Activated T-cell treated with anti-CD3 and anti-CD28 coated beads for 1 hour (primary cell): Measurements from ENCODE around the gene CYGB.
A peak's percentile ranks its signal among the peaks of the same experiment; 100 is the strongest.
"Not testable (repeated sequence)": the region's sequence is repeated elsewhere in the genome, so short reads cannot be mapped to it uniquely, and the experiment has no call there.

Source experiments
- DNase-seq: peaks from one replicate; pipeline ENCODE4 v3.0.0-alpha.2; 2020; ENCODE audit warnings: low read depth

CYGB gene

DNA sequence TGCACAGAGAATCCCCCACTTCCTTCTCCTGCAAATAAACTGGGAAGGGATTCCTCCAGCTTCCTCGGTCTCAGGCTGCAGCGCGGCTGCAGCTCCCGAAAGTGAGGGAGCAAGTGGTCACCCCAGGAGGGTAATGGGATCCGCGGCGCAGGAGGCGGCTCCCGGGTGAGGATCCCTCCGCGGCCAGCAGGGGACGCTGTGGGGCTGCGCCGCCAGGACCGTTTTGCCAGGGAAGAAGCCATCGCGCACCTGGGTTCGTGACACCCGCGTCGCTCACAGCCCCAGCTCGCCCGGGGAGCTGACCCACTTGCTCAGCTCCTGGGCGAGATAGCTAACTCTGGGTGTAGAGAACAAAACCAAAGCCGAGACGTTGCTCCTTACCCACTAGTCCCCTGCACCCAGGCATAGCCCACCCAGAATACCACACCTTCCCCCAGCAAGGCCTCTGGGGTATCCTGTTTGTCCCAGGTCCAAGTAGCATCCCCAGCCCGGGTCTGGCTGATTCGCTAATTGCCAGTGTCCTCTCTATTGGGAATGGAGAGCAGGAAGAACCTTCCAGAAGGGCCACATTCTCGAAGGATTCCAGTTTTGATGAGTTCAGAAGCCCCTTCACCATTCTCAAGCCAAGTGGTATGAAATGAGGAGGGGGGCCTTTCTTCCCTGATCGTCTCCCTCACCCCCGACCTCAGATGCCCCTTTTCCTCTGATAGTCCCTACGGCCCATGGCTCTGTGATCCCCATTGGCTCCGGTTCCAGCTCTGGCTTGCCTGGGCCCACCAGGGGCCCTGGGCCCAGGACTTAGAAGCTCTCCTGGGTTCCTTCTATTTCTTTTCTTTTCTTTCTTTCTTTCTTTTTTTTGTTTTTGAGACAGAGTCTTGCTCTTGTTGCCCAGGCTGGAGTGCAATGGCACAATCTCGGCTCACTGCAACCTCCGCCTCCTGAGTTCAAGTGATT lies 14.1 kb downstream of the CYGB start:
- peak; percentile 74 for DNase-seq

DNA sequence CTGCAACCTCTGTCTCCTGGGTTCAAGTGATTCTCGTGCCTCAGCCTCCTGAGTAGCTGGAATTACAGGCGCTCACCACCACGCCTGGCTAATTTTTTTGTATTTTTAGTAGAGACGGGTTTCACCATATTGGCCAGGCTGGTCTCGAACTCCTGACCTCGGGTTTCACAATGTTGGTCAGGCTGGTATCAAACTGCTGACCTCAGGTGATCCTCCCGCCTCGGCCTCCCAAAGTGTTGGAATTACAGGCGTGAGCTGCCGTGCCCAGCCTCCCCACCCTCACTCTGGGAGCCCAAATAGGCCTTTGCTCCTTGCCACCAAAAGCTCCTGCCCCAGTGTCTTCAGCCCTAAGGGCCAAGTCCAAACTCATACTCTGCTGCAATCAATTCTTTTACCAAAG lies 15.8 kb downstream of the CYGB start:
- not testable (repeated sequence) for DNase-seq

GRCh38 chr17:76521262-76521661 lies 16.2 kb downstream of the CYGB start:
- DNase-seq, result no peak

DNA sequence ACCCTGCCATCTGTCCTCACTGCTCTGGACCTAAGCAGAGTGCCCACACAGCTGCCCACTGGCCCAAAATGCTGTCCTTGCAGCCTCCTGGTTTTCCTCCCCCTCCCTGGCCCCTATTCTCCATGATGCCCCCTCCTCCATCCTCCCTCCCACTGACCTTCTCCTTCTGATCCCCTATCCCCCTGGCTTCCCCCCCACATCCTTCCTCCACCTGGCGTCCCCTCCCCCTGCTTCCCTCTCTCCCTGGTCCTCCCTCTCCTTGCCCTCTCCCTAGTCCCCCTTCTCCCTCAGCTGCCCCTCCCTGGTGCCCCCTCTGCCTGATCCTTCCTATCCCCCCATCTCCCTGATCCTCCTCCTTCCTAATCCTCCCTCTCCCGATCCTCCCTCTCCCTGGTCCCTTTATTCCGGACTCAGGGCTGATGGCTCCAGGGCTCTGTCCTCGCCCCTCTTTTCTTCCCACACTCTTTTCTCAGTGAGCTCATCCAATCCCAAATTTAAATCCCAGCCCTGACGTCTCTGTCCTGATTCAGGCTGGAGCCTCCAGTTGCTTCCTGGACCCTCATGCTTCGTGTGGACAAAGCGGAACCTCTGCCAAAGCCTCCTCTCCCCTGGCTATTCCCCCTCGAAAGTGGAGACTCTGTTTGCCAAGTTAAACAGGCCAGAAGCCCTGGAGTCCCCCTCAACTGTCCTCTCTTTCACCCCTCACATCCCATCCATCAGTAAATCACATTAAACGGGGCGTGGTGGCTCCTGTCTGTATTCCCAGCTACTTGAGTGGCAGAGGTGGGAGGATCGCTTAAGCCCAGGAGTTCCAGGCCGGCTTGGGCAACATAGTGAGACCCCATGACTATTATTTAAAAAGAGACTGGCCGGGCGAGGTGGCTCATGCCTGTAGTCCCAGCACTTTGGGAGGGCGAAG lies 18.2 kb downstream of the CYGB start:
- no peak for DNase-seq

DNA sequence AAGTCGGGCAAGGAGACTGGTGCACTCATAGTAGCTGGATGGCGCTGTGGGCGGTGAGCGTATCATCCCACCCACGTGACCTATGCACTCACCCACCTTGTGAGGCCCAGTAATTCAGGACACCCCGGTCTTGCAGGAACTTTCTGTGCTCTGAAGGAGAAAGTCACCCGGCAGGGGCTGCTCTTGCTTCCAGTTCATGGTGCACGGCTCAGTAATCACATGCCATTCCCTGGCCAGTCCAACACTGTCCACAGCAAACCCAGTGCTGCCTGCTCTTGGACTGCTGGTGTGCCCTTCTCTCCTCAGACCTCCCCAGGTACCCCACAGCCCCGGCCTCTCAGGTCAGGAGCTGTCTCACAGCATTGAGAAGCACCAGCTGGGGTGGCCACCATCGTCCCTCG lies 19.9 kb downstream of the CYGB start:
- no peak for DNase-seq

DNA sequence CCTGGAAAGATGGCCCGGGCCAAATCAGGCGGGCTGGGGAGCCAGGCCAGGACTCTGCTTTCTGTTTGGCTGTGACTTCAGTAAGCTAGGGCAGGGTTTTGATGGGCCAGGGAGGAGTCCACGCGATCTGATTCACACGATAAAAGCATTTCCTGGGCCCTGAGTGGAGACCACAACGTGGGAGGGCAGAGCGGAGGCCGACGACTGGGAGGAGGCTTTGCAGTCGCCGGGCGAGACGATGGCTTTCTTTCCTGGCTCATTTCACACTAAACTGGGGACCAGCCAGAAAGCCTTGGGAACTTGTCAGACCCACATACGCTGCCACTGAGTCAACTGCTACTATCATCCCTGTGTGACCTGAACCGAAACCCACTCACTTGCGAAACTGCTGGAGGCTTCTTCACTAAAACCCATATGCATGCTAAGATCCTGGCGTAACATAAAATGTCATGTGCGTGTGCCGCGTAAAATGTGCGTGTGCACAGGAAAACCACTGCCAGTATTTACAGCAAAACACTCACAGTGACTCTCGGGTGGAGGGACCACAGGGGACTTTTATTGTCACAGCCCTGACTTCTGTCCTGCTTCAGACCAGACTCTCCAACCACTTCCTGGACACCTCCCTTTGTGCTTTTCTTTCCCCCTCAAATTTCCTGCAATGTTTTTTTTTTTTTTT lies 22.1 kb downstream of the CYGB start:
- peak; percentile 63 for DNase-seq

GRCh38 chr17:76514355-76514754 lies 23.2 kb downstream of the CYGB start:
- not testable (repeated sequence) for DNase-seq

DNA sequence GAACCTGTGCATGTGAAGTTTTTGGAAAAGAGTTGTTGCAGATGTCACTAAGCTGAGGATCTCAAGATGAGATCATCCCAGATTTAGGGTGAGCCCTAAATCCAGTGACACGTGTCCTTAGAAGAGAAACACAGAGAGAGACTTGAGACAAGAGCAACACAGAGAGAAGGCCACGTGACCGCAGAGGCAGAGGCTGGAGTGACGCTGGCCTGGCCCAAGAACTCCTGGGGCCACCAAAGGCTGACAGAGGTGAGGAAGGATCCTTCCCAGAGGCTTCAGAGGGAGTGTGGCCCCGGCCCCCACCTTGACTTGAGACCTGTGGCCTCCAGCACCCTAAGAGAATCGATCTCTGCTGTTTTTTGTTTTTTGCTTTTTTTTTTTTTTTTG lies 24.2 kb downstream of the CYGB start:
- DNase-seq, result no peak

DNA sequence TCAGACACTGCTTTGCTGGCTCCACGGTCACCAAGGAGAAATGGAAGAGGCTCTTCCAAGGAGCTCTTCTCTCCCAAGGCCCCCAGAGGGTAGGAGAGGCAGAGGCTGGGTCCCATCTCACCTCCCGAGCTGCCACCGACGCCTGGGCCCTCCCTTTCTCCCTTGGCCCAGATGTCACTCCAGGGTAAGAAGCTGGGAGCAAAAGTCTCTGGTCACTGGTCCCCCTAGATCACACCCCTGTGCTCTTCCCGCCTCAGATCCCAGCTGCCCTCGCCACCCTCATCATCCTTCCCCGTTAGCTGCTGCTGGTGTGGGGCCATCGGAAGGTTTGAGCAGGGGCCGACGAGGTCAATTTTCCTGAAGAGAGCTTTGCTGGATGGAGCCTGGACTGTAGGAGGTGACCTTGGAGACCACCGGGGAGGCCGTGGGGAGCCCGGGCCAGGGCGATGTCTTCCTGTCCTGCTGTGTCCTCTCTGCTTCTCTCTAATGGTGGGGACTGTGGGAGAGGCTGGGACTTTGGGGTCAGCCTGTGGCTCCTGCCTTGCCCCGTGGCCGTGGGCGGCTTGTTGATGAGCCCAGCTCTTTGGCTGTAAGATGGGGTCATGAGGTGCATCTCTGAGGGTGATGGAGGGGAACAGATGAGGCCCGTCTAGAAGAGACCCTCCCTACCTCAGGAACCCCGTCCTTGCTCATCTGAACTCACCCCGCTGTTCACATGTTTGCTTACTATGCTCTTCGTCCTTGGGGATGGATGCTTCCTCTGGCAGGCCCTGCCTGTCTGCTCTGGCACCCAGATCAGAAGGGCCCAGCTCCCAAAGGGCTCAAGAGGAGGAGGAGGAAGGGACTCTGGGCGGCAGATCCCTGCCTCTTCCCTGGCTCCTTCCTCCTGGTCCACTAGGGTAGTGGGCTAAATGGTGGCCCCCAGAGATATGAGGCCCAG lies 24.9 kb downstream of the CYGB start:
- DNase-seq, result no peak

DNA sequence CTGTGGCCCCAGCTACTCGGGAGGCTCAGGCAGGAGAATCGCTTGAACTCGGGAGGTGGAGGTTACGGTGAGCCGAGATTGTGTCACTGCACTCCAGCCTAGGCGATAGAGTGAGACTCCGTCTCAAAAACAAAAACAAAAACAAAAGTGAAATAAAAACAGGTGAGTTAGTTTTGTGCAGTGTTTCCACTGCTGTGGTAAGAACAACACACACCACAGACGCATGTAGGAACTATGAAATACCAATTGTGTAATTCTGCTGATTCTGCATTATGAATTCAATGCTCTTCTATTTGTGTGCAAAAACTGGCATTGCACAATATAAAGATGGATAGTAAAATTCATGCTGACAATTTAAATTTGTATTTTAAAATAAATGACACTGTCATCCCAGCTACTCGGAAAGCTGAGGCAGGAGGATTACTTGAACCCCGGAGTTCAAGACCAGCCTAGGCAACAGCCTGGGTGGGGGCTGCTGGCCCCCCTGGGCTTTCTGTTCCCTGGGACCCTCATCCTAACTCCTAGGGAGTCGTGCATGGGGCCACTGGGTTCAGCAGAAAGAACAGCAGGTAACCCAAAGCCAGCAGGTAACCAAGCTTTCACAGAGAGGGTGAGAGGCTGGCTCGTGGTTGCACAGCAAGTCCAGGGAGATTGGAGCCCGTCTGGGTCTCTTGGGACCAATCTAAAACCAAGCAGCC lies 25.7 kb downstream of the CYGB start:
- no peak for DNase-seq

DNA sequence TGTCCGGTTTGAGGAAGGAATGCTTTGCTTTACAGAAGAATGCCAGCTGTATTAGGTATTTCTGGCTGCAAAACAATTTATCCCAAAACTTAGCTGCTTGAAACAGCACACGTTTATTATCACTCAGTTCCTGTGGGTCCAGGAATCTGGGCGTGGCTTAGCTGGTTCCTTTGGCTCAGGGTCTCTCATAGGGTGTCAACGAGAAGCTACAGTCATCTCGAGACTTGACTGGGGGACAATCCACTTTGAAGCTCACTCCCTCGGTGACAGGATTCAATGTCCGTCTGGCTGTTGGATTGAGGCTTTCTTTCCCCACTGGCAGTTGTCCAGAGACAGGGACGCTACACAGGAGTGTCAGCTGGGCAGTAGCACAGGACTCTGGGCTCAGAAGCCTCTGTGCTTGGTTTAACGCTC lies 26.7 kb downstream of the CYGB start:
- DNase-seq, result no peak

GRCh38 chr17:76508472-76509063 lies 28.9 kb downstream of the CYGB start:
- DNase-seq, result not testable (repeated sequence)

DNA sequence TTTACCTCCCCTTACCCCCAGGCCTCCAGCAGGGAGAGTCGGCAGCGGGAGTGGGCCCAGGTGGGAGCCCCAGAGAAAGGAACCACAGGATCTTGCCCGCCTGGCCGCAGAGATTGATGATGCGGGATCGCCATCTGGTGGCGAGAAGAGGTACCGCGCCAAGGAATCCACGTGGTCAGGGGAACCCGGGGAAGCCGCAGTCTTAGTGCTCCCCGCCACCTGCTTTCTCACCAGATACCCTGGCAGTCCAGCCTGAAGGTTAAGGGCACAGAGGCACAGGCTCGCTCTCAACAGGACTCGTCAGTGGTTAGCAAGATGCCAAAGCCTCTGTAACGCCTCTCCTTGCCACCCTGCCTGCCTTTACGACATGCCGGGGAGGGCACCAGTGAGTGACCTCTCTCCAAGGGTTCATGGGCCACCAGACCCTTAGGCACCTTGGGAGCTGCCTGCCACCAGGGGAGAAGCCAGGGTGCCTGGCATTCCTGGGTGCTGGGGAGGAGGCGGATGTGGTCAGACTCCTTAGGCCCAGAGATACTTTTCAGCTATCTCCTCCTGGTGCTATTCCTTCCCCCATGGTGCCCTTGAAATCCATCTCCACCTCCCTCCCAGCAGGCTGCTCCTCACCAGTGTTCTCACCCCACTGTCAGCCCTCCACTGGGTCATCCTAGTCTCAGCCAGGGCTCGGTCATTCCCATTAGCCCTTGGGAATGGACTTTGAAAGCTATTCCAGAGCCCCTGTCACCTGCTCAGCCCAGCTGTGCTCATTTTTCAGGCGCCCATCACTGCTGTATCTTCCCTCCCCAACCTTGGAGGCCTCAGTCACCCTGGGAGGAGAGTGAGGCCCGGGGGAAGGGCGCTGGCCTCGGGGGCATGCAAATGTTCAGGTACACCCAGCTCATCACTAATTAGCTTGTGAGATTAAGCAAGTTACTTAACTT lies 30.8 kb downstream of the CYGB start:
- DNase-seq, result peak; percentile 84

- DNase-seq, result no peak
Observed at GRCh38 chr17:76504117-76504516, 33.4 kb downstream of the CYGB start.

DNA sequence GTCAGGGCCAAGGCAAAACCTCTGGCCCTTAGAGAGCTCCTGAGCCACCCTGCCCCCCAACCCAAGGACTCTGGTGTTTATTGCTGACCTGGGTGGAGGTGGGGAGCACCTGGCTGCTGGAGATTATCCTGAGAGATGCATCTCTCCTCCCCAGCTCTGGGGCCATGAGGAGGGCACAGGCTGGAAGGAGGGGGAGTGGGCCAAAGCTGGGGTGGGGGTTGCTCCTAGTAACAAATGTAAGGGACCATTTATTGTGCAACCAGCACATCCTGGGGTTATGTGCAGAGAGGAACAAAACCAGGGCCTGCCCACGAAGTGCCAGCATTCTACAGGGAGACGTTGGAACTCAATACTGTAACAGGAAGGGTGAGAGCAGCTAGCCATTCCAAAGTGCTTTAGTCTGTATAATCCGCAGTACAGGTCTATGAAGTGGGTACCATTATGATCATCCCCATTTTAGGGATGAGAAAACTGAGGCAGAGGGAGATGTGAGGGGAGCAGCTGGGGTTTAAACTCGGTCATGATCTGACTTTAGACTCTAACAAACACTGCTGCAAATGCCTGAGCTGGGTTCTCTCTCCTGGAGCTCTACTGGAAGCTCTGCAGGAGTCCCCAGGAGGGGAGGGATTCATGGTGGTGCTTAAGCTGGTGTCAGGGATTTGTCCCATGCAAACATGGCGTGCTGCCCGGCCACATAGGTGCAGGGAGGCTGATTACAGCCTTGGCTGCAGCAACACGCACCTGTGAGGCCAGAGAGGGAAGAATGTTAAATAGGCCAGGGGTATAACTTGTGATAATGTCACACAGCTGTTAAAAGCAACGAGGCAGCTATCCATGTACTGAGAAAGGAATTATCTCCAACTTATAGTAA lies 34.9 kb downstream of the CYGB start:
- no peak for DNase-seq

- DNase-seq, result no peak
Observed at GRCh38 chr17:76501827-76502307, 35.6 kb downstream of the CYGB start.

DNA sequence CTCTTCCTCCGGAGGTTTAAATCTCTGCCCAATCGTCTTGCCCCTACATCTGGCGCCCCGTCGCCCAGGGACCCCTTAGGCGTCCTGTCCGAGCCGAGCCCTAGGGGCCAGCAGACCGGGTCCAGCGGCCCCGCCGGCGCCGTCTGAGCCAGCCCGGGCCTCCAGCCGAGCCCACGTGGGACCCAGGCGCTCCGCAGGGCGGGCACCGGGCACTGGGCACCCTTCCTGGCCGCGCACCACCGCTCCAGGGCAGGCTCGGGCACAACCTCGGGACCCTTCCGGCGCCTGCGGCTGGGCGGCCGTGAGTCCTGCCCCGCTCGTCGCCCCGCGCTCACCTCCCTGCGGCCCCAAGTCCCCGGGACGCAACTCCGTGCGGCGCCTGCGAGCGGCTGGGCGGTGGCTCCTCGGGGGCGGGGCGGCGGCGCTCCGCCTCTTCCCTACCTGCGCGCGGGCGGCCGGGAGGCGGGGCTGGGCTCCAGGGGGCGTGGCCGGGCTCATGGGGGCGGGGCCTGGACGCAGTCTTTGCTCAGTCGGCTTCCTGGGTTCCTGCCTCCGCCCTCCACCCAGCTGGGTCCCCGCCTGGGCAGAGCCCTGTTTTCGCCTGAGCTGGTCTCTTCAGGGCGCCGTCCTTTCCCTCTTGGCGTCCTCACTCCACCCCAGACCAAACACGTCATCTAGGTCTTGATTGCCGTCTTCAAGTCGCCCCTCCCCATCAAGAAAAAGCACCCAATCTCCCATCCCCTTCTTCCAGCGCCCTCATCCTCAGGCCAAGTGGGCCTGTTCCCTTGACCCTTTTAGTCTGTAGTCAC lies 36.3 kb downstream of the CYGB start, which contains the start of gene RHBDF2:
TSS of gene RHBDF2 (minus strand) at position 406 of the 809 bp plus-strand sequence. CDS start 19,899 bp downstream, outside the sequence.
- DNase-seq, result peak; percentile 95
